Mesenchymal stem cell (in vitro differentiated cells and primary cell): ENCODE data around the gene RFK.

ENCODE experiments used
- DNase-seq: peaks from one replicate; pipeline ENCODE4 v3.0.0-alpha.2; 2013
- H2AFZ ChIP-seq: one replicate; pipeline ENCODE4 v1.6.1; 2013; ENCODE audit warnings: low read depth, mild to moderate bottlenecking, control low read depth, inconsistent platforms, low read length, moderate library complexity
- H2AK5ac ChIP-seq: 2 replicates; pipeline ENCODE4 v1.6.1; 2013; ENCODE audit warnings: low read length, moderate library complexity, mild to moderate bottlenecking, inconsistent platforms; ENCODE audit not compliant: severe bottlenecking
- H2BK120ac ChIP-seq: one replicate; pipeline ENCODE4 v1.6.1; 2013; ENCODE audit warnings: low read depth, mild to moderate bottlenecking, inconsistent platforms, low read length, moderate library complexity
- H2BK12ac ChIP-seq, 2 experiments: one replicate each; pipeline ENCODE4 v1.6.1; 2013; ENCODE audit warnings: inconsistent platforms in 2 of 2, low read length in 2 of 2, mild to moderate bottlenecking in 2 of 2, moderate library complexity in 2 of 2, control low read depth in 1 of 2
- H2BK15ac ChIP-seq: one replicate; pipeline ENCODE4 v1.6.1; 2013; ENCODE audit warnings: mild to moderate bottlenecking, low read depth, inconsistent platforms; ENCODE audit not compliant: poor library complexity, severe bottlenecking
- H2BK5ac ChIP-seq: 2 replicates; pipeline ENCODE4 v1.6.1; 2013; ENCODE audit warnings: low read depth, mild to moderate bottlenecking, low read length, control low read depth, inconsistent platforms; ENCODE audit not compliant: poor library complexity, severe bottlenecking
- H3K14ac ChIP-seq, 2 experiments: one replicate each; pipeline ENCODE4 v1.6.1; 2013; ENCODE audit warnings: inconsistent platforms in 2 of 2, low read length in 2 of 2, control low read depth in 1 of 2, mild to moderate bottlenecking in 1 of 2, moderate library complexity in 1 of 2
- H3K18ac ChIP-seq, 2 experiments: one replicate each; pipeline ENCODE4 v1.6.1; 2013; ENCODE audit warnings: inconsistent platforms in 2 of 2, low read length in 2 of 2, control low read depth in 1 of 2, low read depth in 1 of 2, mild to moderate bottlenecking in 1 of 2
- H3K23ac ChIP-seq, 2 experiments: one replicate each; pipeline ENCODE4 v1.6.1; 2013; ENCODE audit warnings: inconsistent platforms in 2 of 2, low read length in 2 of 2, mild to moderate bottlenecking in 2 of 2, moderate library complexity in 2 of 2, control low read depth in 1 of 2
- H3K27ac ChIP-seq: 2 replicates; pipeline ENCODE4 v1.5.1; 2013; ENCODE audit warnings: mild to moderate bottlenecking, moderate library complexity, low read length, control low read depth, inconsistent platforms; ENCODE audit not compliant: poor library complexity, severe bottlenecking
- H3K27me3 ChIP-seq, 2 experiments: 2 replicates each; pipeline versions ENCODE4 v1.6.1 to v1.7.0; 2013; ENCODE audit warnings: low read length in 2 of 2, mild to moderate bottlenecking in 2 of 2, moderate library complexity in 2 of 2, control low read depth in 1 of 2, inconsistent platforms in 1 of 2; ENCODE audit not compliant: control insufficient read depth in 1 of 2, insufficient read depth in 1 of 2
- H3K36me3 ChIP-seq, 2 experiments: 2 replicates each; pipeline versions ENCODE4 v1.6.1 to v1.7.0; 2013; ENCODE audit warnings: low read length in 2 of 2, control low read depth in 1 of 2, inconsistent platforms in 1 of 2, low read depth in 1 of 2, mild to moderate bottlenecking in 1 of 2; ENCODE audit not compliant: insufficient read depth in 2 of 2, control insufficient read depth in 1 of 2
- H3K4ac ChIP-seq, 2 experiments: one replicate each; pipeline ENCODE4 v1.6.1; 2013; ENCODE audit warnings: inconsistent platforms in 2 of 2, low read length in 2 of 2, mild to moderate bottlenecking in 2 of 2, moderate library complexity in 2 of 2, control low read depth in 1 of 2, low read depth in 1 of 2
- H3K4me1 ChIP-seq: 2 replicates; pipeline ENCODE4 v1.6.1; 2013; ENCODE audit warnings: low read depth, low read length, control low read depth; ENCODE audit not compliant: control insufficient read depth, insufficient read depth
- H3K4me2 ChIP-seq: 2 replicates; pipeline ENCODE4 v1.6.1; 2013; ENCODE audit warnings: low read length, mild to moderate bottlenecking, inconsistent platforms; ENCODE audit not compliant: poor library complexity, severe bottlenecking
- H3K4me3 ChIP-seq, 2 experiments: 2 replicates each; pipeline versions ENCODE4 v1.5.1 to v1.7.0; 2013; ENCODE audit warnings: low read length in 2 of 2, mild to moderate bottlenecking in 2 of 2, control low read depth in 1 of 2, low read depth in 1 of 2; ENCODE audit not compliant: insufficient read depth in 1 of 2
- H3K79me1 ChIP-seq: replicated peaks from 2 replicates; pipeline ENCODE4 v1.6.1; 2013; ENCODE audit warnings: mild to moderate bottlenecking, control low read depth, low read length, inconsistent platforms; ENCODE audit not compliant: poor library complexity, severe bottlenecking
- H3K9ac ChIP-seq: 2 replicates; pipeline ENCODE4 v1.7.0; 2013; ENCODE audit warnings: mild to moderate bottlenecking, low read length, moderate library complexity
- H3K9me3 ChIP-seq: 2 replicates; pipeline ENCODE4 v1.7.0; 2013; ENCODE audit warnings: mild to moderate bottlenecking, low read length; ENCODE audit not compliant: control insufficient read depth
- H4K8ac ChIP-seq: one replicate; pipeline ENCODE4 v1.6.1; 2013; ENCODE audit warnings: inconsistent platforms, mild to moderate bottlenecking, low read length, moderate library complexity
- H4K91ac ChIP-seq: one replicate; pipeline ENCODE4 v1.6.1; 2013; ENCODE audit warnings: mild to moderate bottlenecking, low read length, inconsistent platforms
- WGBS: methylation state at CpG from one replicate; pipeline ENCODE4 v1.1.7; 2013; ENCODE audit warnings: mixed read lengths; 5-methylcytosine and 5-hydroxymethylcytosine counted together

RFK gene

GRCh38 chr9:76415731-76416130 lies 21.5 kb upstream of the RFK start:
- Histone ChIP-seq H3K14ac (no peak overlapping the region), H2BK5ac (no peak overlapping the region), H3K27me3 (no peaks in the 10 kb centered on the region), H3K4me3 (no peak overlapping the region), H2AFZ (no peak overlapping the region), H3K27ac (no peak overlapping the region), H3K18ac (no peak overlapping the region), H3K36me3 (no peaks in the 10 kb centered on the region), H2BK120ac (no peak overlapping the region), H3K4me2 (no peak overlapping the region), H4K8ac (no peak overlapping the region), H4K91ac (no peak overlapping the region), H3K9ac (no peak overlapping the region), H3K23ac (no peak overlapping the region), H2AK5ac (no peak overlapping the region), H2BK12ac (no peak overlapping the region), H2BK15ac (no peak overlapping the region), H3K4me1 (no peaks in the 10 kb centered on the region), H3K4ac (no peak overlapping the region), H3K79me1 (no peaks in the 10 kb centered on the region), H3K9me3 (no peaks in the 10 kb centered on the region)
- DNase-seq, result no peak

GRCh38 chr9:76415154-76415553 lies 20.9 kb upstream of the RFK start:
- Histone ChIP-seq H2BK5ac (no peak overlapping the region), H3K9me3 (no peaks in the 10 kb centered on the region), H2AK5ac (no peak overlapping the region), H3K23ac (no peak overlapping the region), H2AFZ (no peak overlapping the region), H3K4me1 (no peaks in the 10 kb centered on the region), H3K14ac (no peak overlapping the region), H3K4me2 (no peak overlapping the region), H2BK15ac (no peak overlapping the region), H4K8ac (no peak overlapping the region), H3K79me1 (no peaks in the 10 kb centered on the region), H3K18ac (no peak overlapping the region), H4K91ac (no peak overlapping the region), H3K9ac (no peak overlapping the region), H3K4me3 (no peak overlapping the region), H3K27ac (no peak overlapping the region), H3K36me3 (no peaks in the 10 kb centered on the region), H2BK120ac (no peak overlapping the region), H3K27me3 (no peaks in the 10 kb centered on the region), H3K4ac (no peak overlapping the region), H2BK12ac (no peak overlapping the region)
- WGBS, result 100% methylated on average over 1 of the region's 2 CpGs
- DNase-seq, result no peak

- Histone ChIP-seq H2BK15ac (no peak overlapping the region), H4K91ac (no peak overlapping the region), H3K23ac (no peak overlapping the region), H3K9me3 (no peaks in the 10 kb centered on the region), H2AFZ (no peak overlapping the region), H2AK5ac (no peak overlapping the region), H3K4me2 (no peak overlapping the region), H3K27me3 (no peaks in the 10 kb centered on the region), H3K18ac (no peak overlapping the region), H2BK120ac (no peak overlapping the region), H3K14ac (no peak overlapping the region), H2BK5ac (no peak overlapping the region), H3K27ac (no peak overlapping the region), H4K8ac (no peak overlapping the region), H3K9ac (no peak overlapping the region), H3K4ac (no peak overlapping the region), H3K4me3 (no peak overlapping the region), H2BK12ac (no peak overlapping the region), H3K36me3 (no peaks in the 10 kb centered on the region), H3K4me1 (no peaks in the 10 kb centered on the region), H3K79me1 (no peaks in the 10 kb centered on the region)
- WGBS, result 92% methylated on average over 4 of the region's 4 CpGs
- DNase-seq, result no peak
Measured at GRCh38 chr9:76414661-76415060, 20.4 kb upstream of the RFK start.

- H3K4me1 ChIP-seq, result no peaks in the 10 kb centered on the region
- H2BK120ac ChIP-seq, result no peak overlapping the region
- no peaks in the 10 kb centered on the region for H3K79me1 ChIP-seq
- H2BK12ac ChIP-seq, result no peak overlapping the region
- H3K9ac ChIP-seq, result no peak overlapping the region
- H2AFZ ChIP-seq, result no peak overlapping the region
- H3K23ac ChIP-seq, result no peak overlapping the region
- no peak overlapping the region for H2AK5ac ChIP-seq
- H4K8ac ChIP-seq, result no peak overlapping the region
- no peaks in the 10 kb centered on the region for H3K36me3 ChIP-seq
- no peak overlapping the region for H3K27ac ChIP-seq
- H3K14ac ChIP-seq, result no peak overlapping the region
- H2BK15ac ChIP-seq, result no peak overlapping the region
- no peaks in the 10 kb centered on the region for H3K9me3 ChIP-seq
- no peak for DNase-seq
- no peak overlapping the region for H2BK5ac ChIP-seq
- no peak overlapping the region for H3K4me3 ChIP-seq
- H3K4ac ChIP-seq, result no peak overlapping the region
- H3K18ac ChIP-seq, result no peak overlapping the region
- H4K91ac ChIP-seq, result no peak overlapping the region
- no peak overlapping the region for H3K4me2 ChIP-seq
- H3K27me3 ChIP-seq, result no peaks in the 10 kb centered on the region
Measured at GRCh38 chr9:76413658-76414057, 19.4 kb upstream of the RFK start.
